ENCODE measurements around the gene ZMIZ1.
A peak's percentile ranks its signal among the peaks of the same experiment; 100 is the strongest.

ZMIZ1 gene

GRCh38 chr10:79084012-79084971 is 15.5 kb downstream of the ZMIZ1 start:
- no peak for TF ChIP-seq CTCF (conservative IDR thresholded peaks at IDR 0.05; ENCODE audit: control insufficient read depth, insufficient read depth, low read depth, low read length)
- DNase-seq (ENCODE audit: low read depth), result peak; percentile 85
- no peak overlapping the region for H3K4me3 ChIP-seq (ENCODE audit: control insufficient read depth, low read depth, low read length)

GRCh38 chr10:79084972-79085597 is 16.3 kb downstream of the ZMIZ1 start:
- H3K4me3 ChIP-seq (ENCODE audit: control insufficient read depth, low read depth, low read length), result no peak overlapping the region
- no peak for TF ChIP-seq CTCF (conservative IDR thresholded peaks at IDR 0.05; ENCODE audit: control insufficient read depth, insufficient read depth, low read depth, low read length)
- no peak for DNase-seq (ENCODE audit: low read depth)

- H3K4me3 ChIP-seq (ENCODE audit: control insufficient read depth, low read depth, low read length), result no peak overlapping the region
- no peak for DNase-seq (ENCODE audit: low read depth)
- TF ChIP-seq CTCF (conservative IDR thresholded peaks at IDR 0.05; ENCODE audit: control insufficient read depth, insufficient read depth, low read depth, low read length), result no peak
These were observed 18.1 kb downstream of the ZMIZ1 start for GRCh38 chr10:79086822-79087221.

GRCh38 chr10:79087721-79088120 is 19.0 kb downstream of the ZMIZ1 start:
- H3K4me3 ChIP-seq (ENCODE audit: control insufficient read depth, low read depth, low read length), result no peak overlapping the region
- no peak for DNase-seq (ENCODE audit: low read depth)
- TF ChIP-seq CTCF (conservative IDR thresholded peaks at IDR 0.05; ENCODE audit: control insufficient read depth, insufficient read depth, low read depth, low read length), result no peak

GRCh38 chr10:79088176-79088575 is 19.4 kb downstream of the ZMIZ1 start:
- TF ChIP-seq CTCF (conservative IDR thresholded peaks at IDR 0.05; ENCODE audit: control insufficient read depth, insufficient read depth, low read depth, low read length), result no peak
- no peak for DNase-seq (ENCODE audit: low read depth)
- no peak overlapping the region for H3K4me3 ChIP-seq (ENCODE audit: control insufficient read depth, low read depth, low read length)

- no peak for TF ChIP-seq CTCF (conservative IDR thresholded peaks at IDR 0.05; ENCODE audit: control insufficient read depth, insufficient read depth, low read depth, low read length)
- no peak for DNase-seq (ENCODE audit: low read depth)
- H3K4me3 ChIP-seq (ENCODE audit: control insufficient read depth, low read depth, low read length), result no peak overlapping the region
These were observed 20.0 kb downstream of the ZMIZ1 start for GRCh38 chr10:79088613-79089355.
